ENCODE results near the gene LMAN2. TPM values are rescaled to one million over a fixed set of nuclear protein-coding genes. Genes with fewer than 3 reads are reported as not detected.
"Not testable (repeated sequence)": the region's sequence is repeated elsewhere in the genome, so short reads cannot be mapped to it uniquely, and the experiment has no call there.

The LMAN2 gene
- total and polyA plus RNA-seq, 2 experiments from 2014 or later = 153 to 227 TPM

DNA sequence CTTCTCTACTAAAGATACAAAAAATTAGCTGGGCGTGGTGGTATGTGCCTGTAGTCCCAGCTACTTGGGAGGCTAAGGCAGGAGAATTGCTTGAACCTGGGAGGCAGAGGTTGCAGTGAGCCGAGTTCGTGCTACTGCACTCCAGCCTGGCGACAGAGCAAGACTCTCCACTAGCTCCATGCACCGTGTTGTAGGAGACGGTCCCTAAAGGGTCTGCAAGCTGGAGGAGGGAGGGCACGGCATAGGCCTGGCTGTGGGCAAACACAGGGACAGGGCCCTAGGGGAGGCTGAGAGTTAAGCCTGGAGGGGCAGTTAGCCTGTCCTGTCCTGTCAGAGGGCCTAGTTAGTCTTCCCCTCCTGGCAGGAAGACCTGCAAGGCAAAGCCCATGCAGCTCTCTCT is 9.3 kb upstream of the LMAN2 start:
- H3K9me2 ChIP-seq (ENCODE audit: insufficient read depth); H3K79me2 ChIP-seq (replicated peaks; ENCODE audit: insufficient read depth); H3K27ac Mint-ChIP-seq; H3K4me2 ChIP-seq; H4K20me1 ChIP-seq (replicated peaks; ENCODE audit: insufficient read depth); H2AFZ ChIP-seq; H3K4me3 Mint-ChIP-seq; H3K4me3 ChIP-seq; H3K9me3 Mint-ChIP-seq; DNase-seq (ENCODE audit: low spot score); H3K27me3 ChIP-seq (ENCODE audit: insufficient read depth); H3K36me3 Mint-ChIP-seq (ENCODE audit: low read depth); ATAC-seq; H3K36me3 ChIP-seq (ENCODE audit: insufficient read depth); H3K27ac ChIP-seq (ENCODE audit: low read depth): not testable (repeated sequence)
- peaks cover 14% of the 10 kb centered on the region; the same call in 1 of the 2 replicates for H3F3A ChIP-seq (replicated peaks; ENCODE audit: low read depth)
- Mint-ChIP-seq H3K4me1 (peaks cover 28% of the 10 kb centered on the region), H3K27me3 (ENCODE audit: insufficient read depth, low read depth, poor library complexity) (peaks cover 19% of the 10 kb centered on the region)
- peaks cover 26% of the 10 kb centered on the region for H3K4me1 ChIP-seq (ENCODE audit: insufficient read depth)

DNA sequence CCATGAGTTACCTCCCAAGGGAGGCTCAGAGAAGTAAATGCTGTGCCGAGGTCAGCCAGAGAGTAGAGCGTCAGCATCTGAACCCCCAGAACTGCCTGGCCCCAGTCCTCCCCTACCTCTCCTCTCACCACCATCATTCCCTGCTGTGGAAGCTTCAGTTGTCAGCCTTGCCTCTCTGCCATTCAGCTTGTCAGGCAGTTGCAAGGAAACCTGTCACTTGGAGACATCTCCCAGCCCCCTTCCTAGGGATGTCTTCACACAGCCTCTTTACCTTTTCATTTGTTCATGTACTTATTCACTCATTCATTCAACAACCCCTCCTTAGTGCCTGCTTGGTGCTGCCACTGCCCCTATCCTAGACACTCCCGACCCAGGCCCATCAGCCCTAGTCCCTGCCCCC is 8.4 kb upstream of the LMAN2 start:
- peaks cover 11% of the 10 kb centered on the region; the same call in 1 of the 2 replicates for H3F3A ChIP-seq (replicated peaks; ENCODE audit: low read depth)
- TF ChIP-seq CREB1 (CRISPR knock-in tag; IDR thresholded peaks at IDR 0.05; ENCODE audit: low read depth) = no peak
- TF ChIP-seq EZH2phosphoT487 (IDR thresholded peaks at IDR 0.05; ENCODE audit: unreplicated experiment) = no peak
- TF ChIP-seq, protein P1, sequence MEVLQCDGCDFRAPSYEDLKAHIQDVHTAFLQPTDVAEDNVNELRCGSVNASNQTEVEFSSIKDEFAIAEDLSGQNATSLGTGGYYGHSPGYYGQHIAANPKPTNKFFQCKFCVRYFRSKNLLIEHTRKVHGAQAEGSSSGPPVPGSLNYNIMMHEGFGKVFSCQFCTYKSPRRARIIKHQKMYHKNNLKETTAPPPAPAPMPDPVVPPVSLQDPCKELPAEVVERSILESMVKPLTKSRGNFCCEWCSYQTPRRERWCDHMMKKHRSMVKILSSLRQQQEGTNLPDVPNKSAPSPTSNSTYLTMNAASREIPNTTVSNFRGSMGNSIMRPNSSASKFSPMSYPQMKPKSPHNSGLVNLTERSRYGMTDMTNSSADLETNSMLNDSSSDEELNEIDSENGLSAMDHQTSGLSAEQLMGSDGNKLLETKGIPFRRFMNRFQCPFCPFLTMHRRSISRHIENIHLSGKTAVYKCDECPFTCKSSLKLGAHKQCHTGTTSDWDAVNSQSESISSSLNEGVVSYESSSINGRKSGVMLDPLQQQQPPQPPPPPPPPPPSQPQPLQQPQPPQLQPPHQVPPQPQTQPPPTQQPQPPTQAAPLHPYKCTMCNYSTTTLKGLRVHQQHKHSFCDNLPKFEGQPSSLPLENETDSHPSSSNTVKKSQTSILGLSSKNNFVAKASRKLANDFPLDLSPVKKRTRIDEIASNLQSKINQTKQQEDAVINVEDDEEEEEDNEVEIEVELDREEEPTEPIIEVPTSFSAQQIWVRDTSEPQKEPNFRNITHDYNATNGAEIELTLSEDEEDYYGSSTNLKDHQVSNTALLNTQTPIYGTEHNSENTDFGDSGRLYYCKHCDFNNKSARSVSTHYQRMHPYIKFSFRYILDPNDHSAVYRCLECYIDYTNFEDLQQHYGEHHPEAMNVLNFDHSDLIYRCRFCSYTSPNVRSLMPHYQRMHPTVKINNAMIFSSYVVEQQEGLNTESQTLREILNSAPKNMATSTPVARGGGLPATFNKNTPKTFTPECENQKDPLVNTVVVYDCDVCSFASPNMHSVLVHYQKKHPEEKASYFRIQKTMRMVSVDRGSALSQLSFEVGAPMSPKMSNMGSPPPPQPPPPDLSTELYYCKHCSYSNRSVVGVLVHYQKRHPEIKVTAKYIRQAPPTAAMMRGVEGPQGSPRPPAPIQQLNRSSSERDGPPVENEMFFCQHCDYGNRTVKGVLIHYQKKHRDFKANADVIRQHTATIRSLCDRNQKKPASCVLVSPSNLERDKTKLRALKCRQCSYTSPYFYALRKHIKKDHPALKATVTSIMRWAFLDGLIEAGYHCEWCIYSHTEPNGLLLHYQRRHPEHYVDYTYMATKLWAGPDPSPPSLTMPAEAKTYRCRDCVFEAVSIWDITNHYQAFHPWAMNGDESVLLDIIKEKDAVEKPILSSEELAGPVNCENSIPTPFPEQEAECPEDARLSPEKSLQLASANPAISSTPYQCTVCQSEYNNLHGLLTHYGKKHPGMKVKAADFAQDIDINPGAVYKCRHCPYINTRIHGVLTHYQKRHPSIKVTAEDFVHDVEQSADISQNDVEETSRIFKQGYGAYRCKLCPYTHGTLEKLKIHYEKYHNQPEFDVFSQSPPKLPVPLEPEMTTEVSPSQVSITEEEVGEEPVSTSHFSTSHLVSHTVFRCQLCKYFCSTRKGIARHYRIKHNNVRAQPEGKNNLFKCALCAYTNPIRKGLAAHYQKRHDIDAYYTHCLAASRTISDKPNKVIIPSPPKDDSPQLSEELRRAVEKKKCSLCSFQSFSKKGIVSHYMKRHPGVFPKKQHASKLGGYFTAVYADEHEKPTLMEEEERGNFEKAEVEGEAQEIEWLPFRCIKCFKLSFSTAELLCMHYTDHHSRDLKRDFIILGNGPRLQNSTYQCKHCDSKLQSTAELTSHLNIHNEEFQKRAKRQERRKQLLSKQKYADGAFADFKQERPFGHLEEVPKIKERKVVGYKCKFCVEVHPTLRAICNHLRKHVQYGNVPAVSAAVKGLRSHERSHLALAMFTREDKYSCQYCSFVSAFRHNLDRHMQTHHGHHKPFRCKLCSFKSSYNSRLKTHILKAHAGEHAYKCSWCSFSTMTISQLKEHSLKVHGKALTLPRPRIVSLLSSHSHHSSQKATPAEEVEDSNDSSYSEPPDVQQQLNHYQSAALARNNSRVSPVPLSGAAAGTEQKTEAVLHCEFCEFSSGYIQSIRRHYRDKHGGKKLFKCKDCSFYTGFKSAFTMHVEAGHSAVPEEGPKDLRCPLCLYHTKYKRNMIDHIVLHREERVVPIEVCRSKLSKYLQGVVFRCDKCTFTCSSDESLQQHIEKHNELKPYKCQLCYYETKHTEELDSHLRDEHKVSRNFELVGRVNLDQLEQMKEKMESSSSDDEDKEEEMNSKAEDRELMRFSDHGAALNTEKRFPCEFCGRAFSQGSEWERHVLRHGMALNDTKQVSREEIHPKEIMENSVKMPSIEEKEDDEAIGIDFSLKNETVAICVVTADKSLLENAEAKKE (CRISPR knock-in tag; IDR thresholded peaks at IDR 0.05) = no peak
- no peaks in the 10 kb centered on the region for H4K20me1 ChIP-seq (replicated peaks; ENCODE audit: insufficient read depth)
- DNase-seq (ENCODE audit: low spot score) (no peak), ATAC-seq (no peak)
- Mint-ChIP-seq H3K36me3 (ENCODE audit: low read depth) (no peaks in the 10 kb centered on the region), H3K4me3 (no peak overlapping the region; the same call in 2 of the 3 replicates), H3K4me1 (peaks cover 23% of the 10 kb centered on the region), H3K27me3 (ENCODE audit: insufficient read depth, low read depth, poor library complexity) (peaks cover 19% of the 10 kb centered on the region), H3K9me3 (no peaks in the 10 kb centered on the region; the same call in 2 of the 3 replicates), H3K27ac (no peak overlapping the region)
- peaks cover 5% of the 10 kb centered on the region for H3K27me3 ChIP-seq (ENCODE audit: insufficient read depth)
- H3K27ac ChIP-seq (ENCODE audit: low read depth) = no peak overlapping the region
- no peak overlapping the region for H3K4me3 ChIP-seq
- H3K79me2 ChIP-seq (replicated peaks; ENCODE audit: insufficient read depth) = no peaks in the 10 kb centered on the region
- H3K4me2 ChIP-seq = no peak overlapping the region
- H2AFZ ChIP-seq = no peak overlapping the region
- no peaks in the 10 kb centered on the region for H3K36me3 ChIP-seq (ENCODE audit: insufficient read depth)
- H3K4me1 ChIP-seq (ENCODE audit: insufficient read depth) = peaks cover 22% of the 10 kb centered on the region
- H3K9me2 ChIP-seq (ENCODE audit: insufficient read depth) = peaks cover 4% of the 10 kb centered on the region; the same call in 1 of the 2 replicates

Measured in GM23338 (cell line).